Pancreas (tissue), 10 donors: Measurements from ENCODE around the gene UGT1A7. TPM values are rescaled to one million over a fixed set of nuclear protein-coding genes. Genes with fewer than 3 reads are reported as not detected.

Experiments
- ATAC-seq, 4 donors: fragments of 200-7000 bp; cut with Tn5 transposase; one replicate each; pipeline versions ENCODE4 v1.8.0 to v1.9.1; 2020; ENCODE audit warnings: mild to moderate bottlenecking in 4 of 4, moderate library complexity in 4 of 4
- DNase-seq, 6 donors: peaks; one replicate each; pipeline ENCODE4 v3.0.0-alpha.2; 2020
- FAIRE-seq: peaks from 2 replicates; lab custom pipeline; 2012; peaks lifted over from hg19 to GRCh38; lab: Jason Lieb, UNC
- H3K27ac ChIP-seq, 4 donors: fragments of 200-600 bp; sonication (generic); 1 replicate in 3 of 4; 2 replicates in 1 of 4; pipeline versions ENCODE4 v1.5.0 to v1.8.0; 2020
- H3K27me3 ChIP-seq, 4 donors: fragments of 200-600 bp; one replicate each; pipeline ENCODE4 v1.8.0; 2021
- H3K36me3 ChIP-seq, 3 donors: fragments of 200-600 bp; sonication (generic) in 1 of 3; one replicate each; pipeline versions ENCODE4 v1.5.0 to v1.8.0; 2020 to 2021
- H3K4me1 ChIP-seq, 3 donors: fragments of 200-600 bp; one replicate each; pipeline ENCODE4 v1.8.0; 2021
- H3K4me3 ChIP-seq, 4 donors: fragments of 200-600 bp; sonication (generic) in 2 of 4; one replicate each; pipeline versions ENCODE4 v1.5.0 to v1.8.0; 2020 to 2021
- H3K9me3 ChIP-seq, 4 donors: fragments of 200-600 bp; one replicate each; pipeline ENCODE4 v1.8.0; 2021
- CTCF ChIP-seq, 4 donors: fragments of 200-600 bp; sonication (generic) in 3 of 4; IDR thresholded peaks; one replicate each; pipeline versions ENCODE4 v1.5.0 to v1.8.0; 2021; ENCODE audit warnings: antibody characterized with exemption in 4 of 4
- WGBS, 2 donors: extraction: QIAGEN DNeasy Blood & Tissue Kit; methylation state at CpG; one replicate each; pipeline ENCODE4 v1.1.7; 2013; 5-methylcytosine and 5-hydroxymethylcytosine counted together
- intact Hi-C, 3 donors: fragments of 100-400 bp; cut with DNase I; formaldehyde crosslinking; loops; one replicate each; pipeline versions ENCODE4 v1.11.1 to v1.14.2; 2022
- polyA plus RNA-seq, 2 donors: library from polyadenylated mRNA; stranded (reverse); fragments of 200-250 nt; gene quantifications; one replicate each; pipeline ENCODE4 v1.2.3, GENCODE V29; 2013
- total RNA-seq, 6 donors: library from RNA; stranded (reverse); fragmentation: NEBNext Ultra II Directional in 4 of 6; extraction: Animal tissue kit (Norgen Biotek cat#: 25700) in 4 of 6; gene quantifications; one replicate each; pipeline versions ENCODE4 v1.2.1 to v1.2.4, GENCODE V29; 2021 to 2023
- donor health status: healthy with polysubstance abuse.
- donor health status: DM: no; HTN: no; CAD: no; lungs with moderate emphysema.
- donor health status: DM: no; HTN: no; CAD: no.
- donor health status: control.
- donor health status: control.
- donor health status: Bipolar disorder and iron deficiency.
- donor health status: DM: yes; HTN: yes; CAD: no.
- donor health status: DM: no; HTN: no; CAD: no.
- donor health status: DM: no; HTN: no; CAD: no.
- donor health status: DM: yes; HTN: yes; CAD: no.

The UGT1A7 gene
- total and polyA plus RNA-seq, 8 donors: not detected

GRCh38 chr2:233798335-233799086 is 116.8 kb downstream of the UGT1A7 start:
- Histone ChIP-seq H3K27ac (no peak overlapping the region), H3K36me3 (no peaks in the 10 kb centered on the region), H3K4me1 (no peaks in the 10 kb centered on the region), H3K9me3 (no peaks in the 10 kb centered on the region), H3K4me3 (no peak overlapping the region), H3K27me3 (no peaks in the 10 kb centered on the region)
- no peak for DNase-seq
- intact Hi-C loops: no loop called here
- WGBS, 2 donors: 57 to 67% methylated on average over 14 of the region's 14 CpGs
- FAIRE-seq: no peak
- TF ChIP-seq CTCF (IDR thresholded peaks at IDR 0.05): no peak
- ATAC-seq: no peak

GRCh38 chr2:233799087-233799665 is 117.5 kb downstream of the UGT1A7 start:
- Histone ChIP-seq H3K4me3 (no peak overlapping the region), H3K36me3 (no peaks in the 10 kb centered on the region), H3K27me3 (no peaks in the 10 kb centered on the region), H3K9me3 (no peaks in the 10 kb centered on the region), H3K4me1 (no peaks in the 10 kb centered on the region), H3K27ac (no peak overlapping the region)
- 44 to 51% methylated on average over 7 of the region's 7 CpGs for WGBS, 2 donors
- no peak for TF ChIP-seq CTCF (IDR thresholded peaks at IDR 0.05)
- FAIRE-seq: no peak
- no peak for ATAC-seq
- DNase-seq: peak in 1 of 6 donors; percentile 24
- intact Hi-C loops: no loop called here

- H3K4me3 ChIP-seq: no peak overlapping the region
- no peak for TF ChIP-seq CTCF (IDR thresholded peaks at IDR 0.05)
- no peaks in the 10 kb centered on the region for H3K4me1 ChIP-seq
- FAIRE-seq (no peak), DNase-seq (peak in 1 of 6 donors; percentile 17), ATAC-seq (no peak)
- H3K36me3 ChIP-seq: no peaks in the 10 kb centered on the region
- 46 to 74% methylated on average over 5 of the region's 5 CpGs for WGBS, 2 donors
- no peaks in the 10 kb centered on the region for H3K27me3 ChIP-seq
- H3K27ac ChIP-seq: no peak overlapping the region
- no peaks in the 10 kb centered on the region for H3K9me3 ChIP-seq
- intact Hi-C loops: no loop called here
Measured at GRCh38 chr2:233799716-233800115, 118.0 kb downstream of the UGT1A7 start.

GRCh38 chr2:233800208-233800607 is 118.5 kb downstream of the UGT1A7 start:
- intact Hi-C loops: no loop called here
- ATAC-seq (no peak), FAIRE-seq (no peak), DNase-seq (peak in 1 of 6 donors; percentile 30)
- no peak overlapping the region for H3K4me3 ChIP-seq
- no peaks in the 10 kb centered on the region for H3K36me3 ChIP-seq
- no peaks in the 10 kb centered on the region for H3K9me3 ChIP-seq
- no peak overlapping the region for H3K27ac ChIP-seq
- 67 to 76% methylated on average over 7 of the region's 7 CpGs for WGBS, 2 donors
- no peak for TF ChIP-seq CTCF (IDR thresholded peaks at IDR 0.05)
- no peaks in the 10 kb centered on the region for H3K4me1 ChIP-seq
- H3K27me3 ChIP-seq: no peaks in the 10 kb centered on the region
